ENCODE measurements around the gene CIAO2A.
"Not testable (repeated sequence)": the region's sequence is repeated elsewhere in the genome, so short reads cannot be mapped to it uniquely, and the experiment has no call there.

CIAO2A gene

GRCh38 chr15:64070965-64071851, 22.4 kb downstream of the CIAO2A start:
- no peak for DNase-seq

GRCh38 chr15:64070106-64070505, 23.5 kb downstream of the CIAO2A start:
- no peak for DNase-seq

- no peak for DNase-seq
These were observed 25.5 kb downstream of the CIAO2A start for GRCh38 chr15:64068133-64068532.

GRCh38 chr15:64067564-64068030, 26.0 kb downstream of the CIAO2A start:
- peak; percentile 78 for DNase-seq

- no peak for DNase-seq
These were observed 27.2 kb downstream of the CIAO2A start for GRCh38 chr15:64066451-64066850.

GRCh38 chr15:64060716-64061115, 32.9 kb downstream of the CIAO2A start:
- DNase-seq: no peak

GRCh38 chr15:64059104-64059503, 34.5 kb downstream of the CIAO2A start:
- not testable (repeated sequence) for DNase-seq

GRCh38 chr15:64058279-64058678, 35.4 kb downstream of the CIAO2A start:
- no peak for DNase-seq

GRCh38 chr15:64053674-64054073, 40.0 kb downstream of the CIAO2A start:
- DNase-seq: not testable (repeated sequence)

- DNase-seq: no peak
These were observed 40.6 kb downstream of the CIAO2A start for GRCh38 chr15:64052925-64053491.

- no peak for DNase-seq
These were observed 42.0 kb downstream of the CIAO2A start for GRCh38 chr15:64051407-64052259.

- no peak for DNase-seq
These were observed 42.6 kb downstream of the CIAO2A start for GRCh38 chr15:64051093-64051402.

- DNase-seq: no peak
These were observed 43.2 kb downstream of the CIAO2A start for GRCh38 chr15:64050281-64051092.

- no peak for DNase-seq
These were observed 44.7 kb downstream of the CIAO2A start for GRCh38 chr15:64048781-64049460.

- DNase-seq: peak; percentile 73
These were observed 47.1 kb downstream of the CIAO2A start, which contains the start of gene DAPK2 for GRCh38 chr15:64046421-64047153. Gene DAPK2, minus strand, starts transcription at chr15:64046485. Its CDS starts 6,224 bp downstream, at chr15:64040261.

- no peak for DNase-seq
These were observed 47.7 kb downstream of the CIAO2A start for GRCh38 chr15:64045774-64046420.

- DNase-seq: no peak
These were observed 48.6 kb downstream of the CIAO2A start for GRCh38 chr15:64045101-64045435.

GRCh38 chr15:64044300-64045100, 49.1 kb downstream of the CIAO2A start:
- DNase-seq: no peak

- DNase-seq: no peak
These were observed 54.6 kb downstream of the CIAO2A start for GRCh38 chr15:64038878-64039610.

Measured in CD4-positive, alpha-beta T cell treated with Interleukin-10 for 1 hour (primary cell).